22Rv1 (cell line): Measurements from ENCODE around the gene GFOD2.

ENCODE experiments used
- ZFX ChIP-seq: fragments of 450-650 bp; IDR thresholded peaks from 2 replicates; pipeline ENCODE4 v1.6.1; 2017; ENCODE audit warnings: antibody characterized with exemption, borderline replicate concordance
- TF ChIP-seq, protein P1 (sequence below): fragments of 450-650 bp; IDR thresholded peaks from 2 replicates; pipeline ENCODE4 v1.5.1; 2017; ENCODE audit warnings: mild to moderate bottlenecking

DNA sequence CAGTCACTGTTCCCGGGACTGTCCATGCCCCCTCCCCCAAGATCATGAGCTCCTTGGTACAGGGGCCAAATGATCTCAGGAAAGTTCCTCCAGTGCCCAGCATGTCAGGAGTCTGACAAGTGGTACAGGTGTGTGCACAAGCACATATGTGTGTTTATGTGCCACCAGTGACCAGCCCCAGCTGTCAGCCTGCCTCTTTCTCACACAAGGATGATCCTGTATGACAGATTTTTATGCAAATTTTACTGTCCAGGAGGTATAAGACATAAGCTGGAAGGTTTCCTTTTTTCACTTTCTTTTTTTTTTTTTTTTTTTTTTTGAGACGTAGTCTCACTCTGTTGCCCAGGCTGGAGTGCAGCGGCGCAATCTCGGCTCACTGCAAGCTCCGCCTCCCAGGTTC is 31.4 kb upstream of the GFOD2 start:
- TF ChIP-seq, protein P1, sequence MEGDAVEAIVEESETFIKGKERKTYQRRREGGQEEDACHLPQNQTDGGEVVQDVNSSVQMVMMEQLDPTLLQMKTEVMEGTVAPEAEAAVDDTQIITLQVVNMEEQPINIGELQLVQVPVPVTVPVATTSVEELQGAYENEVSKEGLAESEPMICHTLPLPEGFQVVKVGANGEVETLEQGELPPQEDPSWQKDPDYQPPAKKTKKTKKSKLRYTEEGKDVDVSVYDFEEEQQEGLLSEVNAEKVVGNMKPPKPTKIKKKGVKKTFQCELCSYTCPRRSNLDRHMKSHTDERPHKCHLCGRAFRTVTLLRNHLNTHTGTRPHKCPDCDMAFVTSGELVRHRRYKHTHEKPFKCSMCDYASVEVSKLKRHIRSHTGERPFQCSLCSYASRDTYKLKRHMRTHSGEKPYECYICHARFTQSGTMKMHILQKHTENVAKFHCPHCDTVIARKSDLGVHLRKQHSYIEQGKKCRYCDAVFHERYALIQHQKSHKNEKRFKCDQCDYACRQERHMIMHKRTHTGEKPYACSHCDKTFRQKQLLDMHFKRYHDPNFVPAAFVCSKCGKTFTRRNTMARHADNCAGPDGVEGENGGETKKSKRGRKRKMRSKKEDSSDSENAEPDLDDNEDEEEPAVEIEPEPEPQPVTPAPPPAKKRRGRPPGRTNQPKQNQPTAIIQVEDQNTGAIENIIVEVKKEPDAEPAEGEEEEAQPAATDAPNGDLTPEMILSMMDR, result no peak
- TF ChIP-seq ZFX, result no peak
